Neural cell (in vitro differentiated cells): ENCODE measurements around the gene MLIP.

Experiments
- EP300 ChIP-seq: fragments of 450-650 bp; conservative IDR thresholded peaks from 2 replicates; pipeline ENCODE4 v1.6.1; 2014; ENCODE audit warnings: antibody characterized with exemption, mild to moderate bottlenecking, moderate library complexity; ENCODE audit not compliant: poor library complexity, severe bottlenecking
- EZH2 ChIP-seq: fragments of 200-600, 300-800 bp; shearing (Covaris generic), sonication (generic); IDR thresholded peaks from 2 replicates; pipeline ENCODE4 v1.6.1; 2014; ENCODE audit warnings: antibody characterized with exemption, low read length, borderline replicate concordance, mild to moderate bottlenecking; ENCODE audit not compliant: insufficient read depth, poor library complexity, severe bottlenecking
- POLR2AphosphoS5 ChIP-seq: IDR thresholded peaks from 2 replicates; pipeline ENCODE4 v1.6.1; 2012
- RAD21 ChIP-seq: fragments of 450-650 bp; conservative IDR thresholded peaks from 2 replicates; pipeline ENCODE4 v1.6.1; 2014; ENCODE audit warnings: antibody characterized with exemption, mild to moderate bottlenecking, moderate library complexity
- TAF1 ChIP-seq: IDR thresholded peaks from 2 replicates; pipeline ENCODE4 v1.6.1; 2012; ENCODE audit warnings: low read depth
- TF ChIP-seq, protein P1 (sequence below): fragments of 450-650 bp; IDR thresholded peaks from 2 replicates; pipeline ENCODE4 v1.5.1; 2014; ENCODE audit warnings: antibody characterized with exemption, mild to moderate bottlenecking, moderate library complexity; ENCODE audit not compliant: poor library complexity, severe bottlenecking

DNA sequence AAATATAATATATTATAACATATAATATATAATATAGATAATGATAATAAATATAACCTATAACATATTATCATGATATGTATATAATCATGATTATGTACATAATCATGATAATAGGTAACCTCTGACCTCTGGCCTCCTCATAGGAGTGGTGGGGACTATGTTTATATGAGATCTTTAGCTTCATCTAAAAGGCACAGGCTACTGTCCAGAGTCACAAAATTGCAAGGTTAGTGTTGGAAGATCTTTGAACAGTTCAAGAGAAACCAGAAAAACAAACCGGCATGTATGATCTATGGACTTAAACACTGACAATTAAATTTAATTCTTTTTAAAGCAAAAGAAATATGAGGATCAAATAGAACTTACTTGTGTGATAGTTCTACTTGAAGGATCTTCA lies 141.3 kb downstream of the MLIP start:
- TF ChIP-seq TAF1 (no peak), POLR2AphosphoS5 (no peak), EP300 (no peak), RAD21 (no peak), EZH2 (no peak)
- TF ChIP-seq, protein P1, sequence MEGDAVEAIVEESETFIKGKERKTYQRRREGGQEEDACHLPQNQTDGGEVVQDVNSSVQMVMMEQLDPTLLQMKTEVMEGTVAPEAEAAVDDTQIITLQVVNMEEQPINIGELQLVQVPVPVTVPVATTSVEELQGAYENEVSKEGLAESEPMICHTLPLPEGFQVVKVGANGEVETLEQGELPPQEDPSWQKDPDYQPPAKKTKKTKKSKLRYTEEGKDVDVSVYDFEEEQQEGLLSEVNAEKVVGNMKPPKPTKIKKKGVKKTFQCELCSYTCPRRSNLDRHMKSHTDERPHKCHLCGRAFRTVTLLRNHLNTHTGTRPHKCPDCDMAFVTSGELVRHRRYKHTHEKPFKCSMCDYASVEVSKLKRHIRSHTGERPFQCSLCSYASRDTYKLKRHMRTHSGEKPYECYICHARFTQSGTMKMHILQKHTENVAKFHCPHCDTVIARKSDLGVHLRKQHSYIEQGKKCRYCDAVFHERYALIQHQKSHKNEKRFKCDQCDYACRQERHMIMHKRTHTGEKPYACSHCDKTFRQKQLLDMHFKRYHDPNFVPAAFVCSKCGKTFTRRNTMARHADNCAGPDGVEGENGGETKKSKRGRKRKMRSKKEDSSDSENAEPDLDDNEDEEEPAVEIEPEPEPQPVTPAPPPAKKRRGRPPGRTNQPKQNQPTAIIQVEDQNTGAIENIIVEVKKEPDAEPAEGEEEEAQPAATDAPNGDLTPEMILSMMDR, result no peak
